ENCODE measurements around the gene BRI3.

The BRI3 gene

DNA sequence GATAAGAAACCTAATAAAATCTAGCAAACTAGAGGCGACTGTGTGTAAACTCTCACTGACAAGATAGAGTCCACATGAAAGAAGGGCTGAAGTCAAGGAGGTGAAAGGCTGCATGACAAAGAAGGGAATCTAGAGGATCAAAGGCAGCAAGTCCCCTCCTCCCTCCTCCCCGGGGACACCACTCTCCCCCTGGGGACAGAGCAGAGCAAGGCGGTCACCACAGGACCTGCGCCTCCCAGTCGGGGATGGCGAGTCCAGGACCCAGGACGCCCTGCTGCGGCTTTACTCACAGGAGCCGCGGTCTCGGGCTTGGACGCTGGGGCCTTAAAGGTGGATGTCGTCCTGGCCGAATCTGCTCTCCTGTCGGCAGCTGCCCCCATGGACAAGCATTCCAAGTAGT is 22.4 kb downstream of the BRI3 start:
- WGBS (ENCODE audit: extremely low coverage, insufficient coverage, low lambda C conversion rate), result no CpG with 5 or more reads among the region's 15 CpGs

DNA sequence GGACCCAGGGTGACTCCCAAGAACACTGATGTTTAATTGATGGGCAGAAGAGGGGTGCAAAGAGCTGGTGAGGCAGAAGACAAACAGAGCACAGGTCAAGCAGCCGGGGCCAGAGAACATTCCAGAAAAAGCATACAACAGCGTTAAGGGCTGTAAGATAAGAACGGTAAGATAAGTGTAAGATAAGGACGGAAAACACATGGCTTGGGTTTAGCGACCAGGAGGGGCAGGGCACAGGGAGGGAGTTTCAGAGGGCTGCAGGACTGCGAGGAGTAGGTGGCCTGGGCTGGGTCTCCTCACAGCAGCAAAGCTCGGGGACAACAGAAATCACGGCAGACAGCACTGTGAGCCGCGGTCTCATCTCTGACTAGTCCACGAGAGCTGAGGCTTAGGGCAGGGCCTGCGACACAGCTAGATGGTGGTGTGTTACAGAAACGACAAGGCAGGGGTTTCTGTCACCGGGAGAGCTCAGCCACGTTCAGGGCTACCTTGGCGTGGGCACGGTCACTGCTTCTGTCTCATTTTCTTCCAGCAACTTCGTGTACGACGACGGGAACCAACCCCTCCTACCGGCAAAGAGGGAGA is 24.6 kb downstream of the BRI3 start:
- Histone ChIP-seq H3K9ac (ENCODE audit: low read length) (no peak overlapping the region), H2BK120ac (ENCODE audit: low read depth, low read length) (no peak overlapping the region), H2AK5ac (ENCODE audit: low read length) (no peak overlapping the region), H3K4ac (ENCODE audit: low read depth, low read length) (no peak overlapping the region), H3K56ac (ENCODE audit: low read length) (peak overlapping the region; percentile 63), H3K18ac (ENCODE audit: low read length) (no peak overlapping the region), H3K79me2 (ENCODE audit: control insufficient read depth, insufficient read depth, low read length) (no peaks in the 10 kb centered on the region), H3K79me1 (ENCODE audit: low read length) (no peaks in the 10 kb centered on the region), H3K27ac (ENCODE audit: low read depth, low read length) (no peak overlapping the region), H2BK5ac (ENCODE audit: low read length) (peak overlapping the region; percentile 28), H3K23ac (ENCODE audit: low read length) (no peak overlapping the region), H2BK15ac (replicated peaks; ENCODE audit: low read depth) (no peak overlapping the region), H3K27me3 (ENCODE audit: insufficient read depth, low read length, poor library complexity) (no peaks in the 10 kb centered on the region), H3K4me2 (ENCODE audit: low read length) (no peak overlapping the region), H3K4me1 (ENCODE audit: control insufficient read depth, low read depth, low read length) (no peaks in the 10 kb centered on the region), H3K36me3 (ENCODE audit: control insufficient read depth, insufficient read depth, low read length) (peaks cover 8% of the 10 kb centered on the region), H3K4me3 (ENCODE audit: low read length) (no peak overlapping the region), H4K8ac (ENCODE audit: low read depth, low read length) (no peak overlapping the region), H4K5ac (ENCODE audit: low read length) (no peak overlapping the region)
- WGBS (ENCODE audit: extremely low coverage, insufficient coverage, low lambda C conversion rate), result no CpG with 5 or more reads among the region's 22 CpGs
- DNase-seq, result peak; percentile 81

More for the DNA sequence above, 22.4 kb downstream of the BRI3 start:
- no peak overlapping the region for H3K9ac ChIP-seq (ENCODE audit: low read length)
- no peak overlapping the region for H2BK5ac ChIP-seq (ENCODE audit: low read length)
- H3K4me2 ChIP-seq (ENCODE audit: low read length), result no peak overlapping the region
- no peak overlapping the region for H2AK5ac ChIP-seq (ENCODE audit: low read length)
- no peak overlapping the region for H3K18ac ChIP-seq (ENCODE audit: low read length)
- no peak overlapping the region for H4K5ac ChIP-seq (ENCODE audit: low read length)
- H3K4ac ChIP-seq (ENCODE audit: low read depth, low read length), result no peak overlapping the region
- no peak overlapping the region for H3K27ac ChIP-seq (ENCODE audit: low read depth, low read length)
- H2BK120ac ChIP-seq (ENCODE audit: low read depth, low read length), result no peak overlapping the region
- no peak for DNase-seq
- no peaks in the 10 kb centered on the region for H3K4me1 ChIP-seq (ENCODE audit: control insufficient read depth, low read depth, low read length)
- H3K4me3 ChIP-seq (ENCODE audit: low read length), result no peak overlapping the region
- no peaks in the 10 kb centered on the region for H3K79me2 ChIP-seq (ENCODE audit: control insufficient read depth, insufficient read depth, low read length)
- H3K23ac ChIP-seq (ENCODE audit: low read length), result no peak overlapping the region
- H2BK15ac ChIP-seq (replicated peaks; ENCODE audit: low read depth), result no peak overlapping the region
- H3K79me1 ChIP-seq (ENCODE audit: low read length), result no peaks in the 10 kb centered on the region
- H3K27me3 ChIP-seq (ENCODE audit: insufficient read depth, low read length, poor library complexity), result no peaks in the 10 kb centered on the region
- H3K56ac ChIP-seq (ENCODE audit: low read length), result no peak overlapping the region
- H4K8ac ChIP-seq (ENCODE audit: low read depth, low read length), result no peak overlapping the region
- peaks cover 4% of the 10 kb centered on the region for H3K36me3 ChIP-seq (ENCODE audit: control insufficient read depth, insufficient read depth, low read length)

DNA sequence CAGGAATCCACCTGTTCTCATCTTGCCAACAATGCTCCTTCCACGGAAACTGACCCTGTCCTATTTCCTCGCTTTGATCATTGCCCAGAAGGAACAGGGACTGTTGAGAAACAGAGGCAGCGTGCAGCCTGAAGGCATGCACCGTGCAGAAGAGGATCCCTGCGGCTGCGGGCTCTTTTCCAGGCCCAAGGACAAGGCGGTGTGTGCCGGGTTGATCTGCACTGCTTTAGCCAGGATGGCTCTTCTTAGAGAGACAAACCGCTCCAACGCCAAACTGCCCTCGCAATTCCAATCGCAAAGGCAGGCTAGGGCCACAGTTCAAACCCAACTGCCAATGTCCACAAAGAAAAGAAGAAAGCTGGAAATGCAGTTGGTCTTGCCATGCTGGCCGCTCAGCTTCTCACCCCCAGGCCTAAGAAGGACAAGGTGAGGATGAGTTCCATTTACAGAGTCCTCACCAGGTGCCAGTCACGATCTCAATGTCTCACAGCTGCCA is 26.5 kb downstream of the BRI3 start:
- DNase-seq, result no peak
- no peak overlapping the region for H3K9ac ChIP-seq (ENCODE audit: low read length)
- H3K27ac ChIP-seq (ENCODE audit: low read depth, low read length), result no peak overlapping the region
- H3K23ac ChIP-seq (ENCODE audit: low read length), result no peak overlapping the region
- no peaks in the 10 kb centered on the region for H3K4me1 ChIP-seq (ENCODE audit: control insufficient read depth, low read depth, low read length)
- H3K56ac ChIP-seq (ENCODE audit: low read length), result no peak overlapping the region
- no peaks in the 10 kb centered on the region for H3K27me3 ChIP-seq (ENCODE audit: insufficient read depth, low read length, poor library complexity)
- no peak overlapping the region for H3K18ac ChIP-seq (ENCODE audit: low read length)
- H3K4me2 ChIP-seq (ENCODE audit: low read length), result no peak overlapping the region
- H3K79me2 ChIP-seq (ENCODE audit: control insufficient read depth, insufficient read depth, low read length), result no peaks in the 10 kb centered on the region
- no peak overlapping the region for H4K8ac ChIP-seq (ENCODE audit: low read depth, low read length)
- H2BK120ac ChIP-seq (ENCODE audit: low read depth, low read length), result no peak overlapping the region
- H2AK5ac ChIP-seq (ENCODE audit: low read length), result no peak overlapping the region
- no peak overlapping the region for H3K4ac ChIP-seq (ENCODE audit: low read depth, low read length)
- H3K79me1 ChIP-seq (ENCODE audit: low read length), result no peaks in the 10 kb centered on the region
- no peak overlapping the region for H2BK5ac ChIP-seq (ENCODE audit: low read length)
- no peak overlapping the region for H2BK15ac ChIP-seq (replicated peaks; ENCODE audit: low read depth)
- H3K36me3 ChIP-seq (ENCODE audit: control insufficient read depth, insufficient read depth, low read length), result peaks cover 4% of the 10 kb centered on the region
- no peak overlapping the region for H4K5ac ChIP-seq (ENCODE audit: low read length)
- H3K4me3 ChIP-seq (ENCODE audit: low read length), result no peak overlapping the region
- WGBS (ENCODE audit: extremely low coverage, insufficient coverage, low lambda C conversion rate), result no CpG with 5 or more reads among the region's 14 CpGs

DNA sequence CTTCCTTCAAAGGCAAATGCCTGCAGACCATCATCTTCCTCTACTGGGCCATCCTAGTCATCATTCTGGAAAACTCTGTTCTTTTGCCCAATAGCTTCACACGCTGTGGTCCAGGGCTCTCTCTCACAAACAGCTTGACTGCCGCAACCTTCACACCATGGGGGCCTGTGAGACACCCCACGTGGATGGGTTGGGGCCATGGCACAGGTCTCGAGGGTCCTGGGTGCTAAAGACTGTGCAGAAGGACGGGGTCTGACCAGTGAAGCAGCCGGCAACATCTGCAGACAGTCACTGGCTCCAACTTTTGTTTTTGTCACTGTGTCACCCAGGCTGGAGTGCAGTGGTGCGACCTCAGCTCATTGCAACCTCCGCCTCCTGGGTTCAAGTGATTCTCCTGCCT is 28.1 kb downstream of the BRI3 start:
- Histone ChIP-seq H3K79me2 (ENCODE audit: control insufficient read depth, insufficient read depth, low read length) (no peaks in the 10 kb centered on the region), H3K18ac (ENCODE audit: low read length) (no peak overlapping the region), H3K9ac (ENCODE audit: low read length) (no peak overlapping the region), H3K27ac (ENCODE audit: low read depth, low read length) (no peak overlapping the region), H3K56ac (ENCODE audit: low read length) (no peak overlapping the region), H2BK5ac (ENCODE audit: low read length) (no peak overlapping the region), H2BK120ac (ENCODE audit: low read depth, low read length) (no peak overlapping the region), H4K5ac (ENCODE audit: low read length) (no peak overlapping the region), H3K4me3 (ENCODE audit: low read length) (no peak overlapping the region), H3K4me2 (ENCODE audit: low read length) (no peak overlapping the region), H3K79me1 (ENCODE audit: low read length) (no peaks in the 10 kb centered on the region), H3K27me3 (ENCODE audit: insufficient read depth, low read length, poor library complexity) (no peaks in the 10 kb centered on the region), H3K23ac (ENCODE audit: low read length) (no peak overlapping the region), H4K8ac (ENCODE audit: low read depth, low read length) (no peak overlapping the region), H2AK5ac (ENCODE audit: low read length) (no peak overlapping the region), H3K4ac (ENCODE audit: low read depth, low read length) (no peak overlapping the region), H3K4me1 (ENCODE audit: control insufficient read depth, low read depth, low read length) (no peaks in the 10 kb centered on the region), H2BK15ac (replicated peaks; ENCODE audit: low read depth) (no peak overlapping the region), H3K36me3 (ENCODE audit: control insufficient read depth, insufficient read depth, low read length) (peaks cover 6% of the 10 kb centered on the region)
- DNase-seq, result no peak
- WGBS (ENCODE audit: extremely low coverage, insufficient coverage, low lambda C conversion rate), result no CpG with 5 or more reads among the region's 8 CpGs

DNA sequence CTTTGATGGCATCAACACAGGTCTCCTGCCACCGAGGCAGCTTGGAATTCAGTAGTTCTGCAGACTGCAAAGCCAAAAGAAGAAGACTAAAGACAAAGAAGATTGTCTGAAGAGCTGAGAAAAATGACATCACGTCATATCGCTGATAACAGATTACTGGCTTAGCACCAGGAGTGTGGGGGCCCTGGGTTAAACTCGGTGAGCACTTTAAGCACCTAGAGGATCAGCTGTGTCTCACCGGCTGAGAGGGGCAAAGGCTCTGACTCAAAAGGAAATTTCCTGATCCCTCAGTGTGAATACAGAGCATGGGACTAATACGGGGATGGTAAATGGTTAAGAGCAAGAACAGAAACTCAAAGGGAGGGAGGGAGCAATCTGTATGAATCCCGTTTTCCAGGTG is 30.7 kb downstream of the BRI3 start:
- Histone ChIP-seq H3K36me3 (ENCODE audit: control insufficient read depth, insufficient read depth, low read length) (peaks cover 7% of the 10 kb centered on the region), H2BK120ac (ENCODE audit: low read depth, low read length) (no peak overlapping the region), H2BK15ac (replicated peaks; ENCODE audit: low read depth) (no peak overlapping the region), H3K9ac (ENCODE audit: low read length) (no peak overlapping the region), H3K56ac (ENCODE audit: low read length) (no peak overlapping the region), H3K79me1 (ENCODE audit: low read length) (no peaks in the 10 kb centered on the region), H3K18ac (ENCODE audit: low read length) (no peak overlapping the region), H2AK5ac (ENCODE audit: low read length) (no peak overlapping the region), H4K5ac (ENCODE audit: low read length) (no peak overlapping the region), H3K27me3 (ENCODE audit: insufficient read depth, low read length, poor library complexity) (no peaks in the 10 kb centered on the region), H3K27ac (ENCODE audit: low read depth, low read length) (no peak overlapping the region), H2BK5ac (ENCODE audit: low read length) (no peak overlapping the region), H3K79me2 (ENCODE audit: control insufficient read depth, insufficient read depth, low read length) (no peaks in the 10 kb centered on the region), H3K4me2 (ENCODE audit: low read length) (no peak overlapping the region), H3K4ac (ENCODE audit: low read depth, low read length) (no peak overlapping the region), H4K8ac (ENCODE audit: low read depth, low read length) (no peak overlapping the region), H3K4me1 (ENCODE audit: control insufficient read depth, low read depth, low read length) (no peaks in the 10 kb centered on the region), H3K23ac (ENCODE audit: low read length) (no peak overlapping the region), H3K4me3 (ENCODE audit: low read length) (no peak overlapping the region)
- no CpG with 5 or more reads among the region's 7 CpGs for WGBS (ENCODE audit: extremely low coverage, insufficient coverage, low lambda C conversion rate)
- DNase-seq, result no peak

DNA sequence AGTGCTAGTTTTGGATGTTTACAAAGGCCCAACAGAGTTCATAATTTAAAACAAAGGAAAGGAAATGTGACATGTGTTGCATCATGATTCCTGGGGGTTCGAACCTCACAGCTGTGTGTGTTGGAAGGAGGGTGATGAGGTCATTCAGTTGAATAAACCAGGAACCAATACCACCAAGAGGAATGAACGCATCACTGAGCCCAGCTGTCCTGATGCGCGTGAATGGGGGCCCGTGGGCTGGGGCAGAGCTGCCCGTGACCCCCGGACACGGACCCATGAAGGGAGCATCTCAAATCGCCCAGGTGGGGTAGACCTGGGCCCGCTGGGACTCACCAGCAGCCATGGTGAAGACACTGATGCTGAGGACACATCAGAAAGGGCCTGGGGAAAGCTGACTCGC is 33.0 kb downstream of the BRI3 start:
- H4K8ac ChIP-seq (ENCODE audit: low read depth, low read length), result no peak overlapping the region
- no peak overlapping the region for H3K4me3 ChIP-seq (ENCODE audit: low read length)
- H2BK5ac ChIP-seq (ENCODE audit: low read length), result no peak overlapping the region
- DNase-seq, result no peak
- no CpG with 5 or more reads among the region's 11 CpGs for WGBS (ENCODE audit: extremely low coverage, insufficient coverage, low lambda C conversion rate)
- H3K18ac ChIP-seq (ENCODE audit: low read length), result no peak overlapping the region
- no peaks in the 10 kb centered on the region for H3K79me1 ChIP-seq (ENCODE audit: low read length)
- H3K79me2 ChIP-seq (ENCODE audit: control insufficient read depth, insufficient read depth, low read length), result no peaks in the 10 kb centered on the region
- no peak overlapping the region for H3K4me2 ChIP-seq (ENCODE audit: low read length)
- no peak overlapping the region for H3K27ac ChIP-seq (ENCODE audit: low read depth, low read length)
- H4K5ac ChIP-seq (ENCODE audit: low read length), result no peak overlapping the region
- H2AK5ac ChIP-seq (ENCODE audit: low read length), result no peak overlapping the region
- H3K4me1 ChIP-seq (ENCODE audit: control insufficient read depth, low read depth, low read length), result no peaks in the 10 kb centered on the region
- no peak overlapping the region for H3K4ac ChIP-seq (ENCODE audit: low read depth, low read length)
- no peak overlapping the region for H3K9ac ChIP-seq (ENCODE audit: low read length)
- no peak overlapping the region for H2BK120ac ChIP-seq (ENCODE audit: low read depth, low read length)
- H3K56ac ChIP-seq (ENCODE audit: low read length), result no peak overlapping the region
- H3K23ac ChIP-seq (ENCODE audit: low read length), result no peak overlapping the region
- H3K36me3 ChIP-seq (ENCODE audit: control insufficient read depth, insufficient read depth, low read length), result peaks cover 7% of the 10 kb centered on the region
- no peak overlapping the region for H2BK15ac ChIP-seq (replicated peaks; ENCODE audit: low read depth)
- H3K27me3 ChIP-seq (ENCODE audit: insufficient read depth, low read length, poor library complexity), result no peaks in the 10 kb centered on the region

Data from mesendoderm (in vitro differentiated cells).